Measurements from ENCODE around the gene FRMD5.

FRMD5 gene

DNA sequence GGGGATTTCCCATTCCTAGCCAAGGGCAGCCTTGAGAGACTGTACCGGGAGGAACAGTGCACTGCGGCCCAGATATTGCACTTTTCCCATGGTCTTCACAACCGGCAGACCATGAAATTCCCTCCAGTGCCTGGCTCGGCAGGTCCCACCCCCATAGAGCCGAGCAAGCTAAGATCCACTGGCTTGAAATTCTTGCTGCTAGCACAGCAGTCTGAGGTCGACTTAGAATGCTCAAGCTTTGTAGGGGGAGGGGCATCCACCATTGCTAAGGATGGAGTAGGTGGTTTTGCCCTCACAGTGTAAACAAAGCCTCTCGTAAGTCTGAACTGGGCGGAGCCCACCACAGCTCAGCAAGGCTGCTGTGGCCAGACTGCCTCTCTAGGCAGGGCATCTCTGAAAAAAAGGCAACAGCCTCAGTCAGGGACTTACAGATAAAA, 156.3 kb downstream of the FRMD5 start:
- H3K79me2 ChIP-seq (ENCODE audit: low read length): no peaks in the 10 kb centered on the region
- no peak overlapping the region for H2AFZ ChIP-seq (ENCODE audit: low read length)
- no peak overlapping the region for H3K27ac ChIP-seq (ENCODE audit: low read length)
- peaks cover 7% of the 10 kb centered on the region; the same call in 1 of the 2 replicates for H3F3A ChIP-seq (ENCODE audit: insufficient read depth, low read length)
- H3K9ac ChIP-seq (ENCODE audit: low read length): no peak overlapping the region
- peak; percentile 41 for DNase-seq
- no peaks in the 10 kb centered on the region for H3K9me3 ChIP-seq (replicated peaks; ENCODE audit: insufficient read depth, low read length)
- no peaks in the 10 kb centered on the region for H3K36me3 ChIP-seq (replicated peaks; ENCODE audit: insufficient read depth, low read length)
- H3K4me3 ChIP-seq (ENCODE audit: low read length): no peak overlapping the region
- no peaks in the 10 kb centered on the region for H3K27me3 ChIP-seq (replicated peaks; ENCODE audit: insufficient read depth, low read length)
- H3K4me2 ChIP-seq (ENCODE audit: low read depth, low read length): no peak overlapping the region
- H3K9me2 ChIP-seq (replicated peaks; ENCODE audit: insufficient read depth, low read length): no peaks in the 10 kb centered on the region
- no peaks in the 10 kb centered on the region for H4K20me1 ChIP-seq (ENCODE audit: insufficient read depth, low read length)
- TF ChIP-seq, protein P1, sequence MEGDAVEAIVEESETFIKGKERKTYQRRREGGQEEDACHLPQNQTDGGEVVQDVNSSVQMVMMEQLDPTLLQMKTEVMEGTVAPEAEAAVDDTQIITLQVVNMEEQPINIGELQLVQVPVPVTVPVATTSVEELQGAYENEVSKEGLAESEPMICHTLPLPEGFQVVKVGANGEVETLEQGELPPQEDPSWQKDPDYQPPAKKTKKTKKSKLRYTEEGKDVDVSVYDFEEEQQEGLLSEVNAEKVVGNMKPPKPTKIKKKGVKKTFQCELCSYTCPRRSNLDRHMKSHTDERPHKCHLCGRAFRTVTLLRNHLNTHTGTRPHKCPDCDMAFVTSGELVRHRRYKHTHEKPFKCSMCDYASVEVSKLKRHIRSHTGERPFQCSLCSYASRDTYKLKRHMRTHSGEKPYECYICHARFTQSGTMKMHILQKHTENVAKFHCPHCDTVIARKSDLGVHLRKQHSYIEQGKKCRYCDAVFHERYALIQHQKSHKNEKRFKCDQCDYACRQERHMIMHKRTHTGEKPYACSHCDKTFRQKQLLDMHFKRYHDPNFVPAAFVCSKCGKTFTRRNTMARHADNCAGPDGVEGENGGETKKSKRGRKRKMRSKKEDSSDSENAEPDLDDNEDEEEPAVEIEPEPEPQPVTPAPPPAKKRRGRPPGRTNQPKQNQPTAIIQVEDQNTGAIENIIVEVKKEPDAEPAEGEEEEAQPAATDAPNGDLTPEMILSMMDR (IDR thresholded peaks at IDR 0.05; ENCODE audit: low read length): no peak
- no peak for TF ChIP-seq EZH2 (optimal IDR thresholded peaks at IDR 0.05; ENCODE audit: low read depth, low read length)
- no peak for TF ChIP-seq EZH2phosphoT487 (IDR thresholded peaks at IDR 0.05; ENCODE audit: low read length)
- peaks cover 12% of the 10 kb centered on the region for H3K4me1 ChIP-seq (ENCODE audit: low read length)

DNA sequence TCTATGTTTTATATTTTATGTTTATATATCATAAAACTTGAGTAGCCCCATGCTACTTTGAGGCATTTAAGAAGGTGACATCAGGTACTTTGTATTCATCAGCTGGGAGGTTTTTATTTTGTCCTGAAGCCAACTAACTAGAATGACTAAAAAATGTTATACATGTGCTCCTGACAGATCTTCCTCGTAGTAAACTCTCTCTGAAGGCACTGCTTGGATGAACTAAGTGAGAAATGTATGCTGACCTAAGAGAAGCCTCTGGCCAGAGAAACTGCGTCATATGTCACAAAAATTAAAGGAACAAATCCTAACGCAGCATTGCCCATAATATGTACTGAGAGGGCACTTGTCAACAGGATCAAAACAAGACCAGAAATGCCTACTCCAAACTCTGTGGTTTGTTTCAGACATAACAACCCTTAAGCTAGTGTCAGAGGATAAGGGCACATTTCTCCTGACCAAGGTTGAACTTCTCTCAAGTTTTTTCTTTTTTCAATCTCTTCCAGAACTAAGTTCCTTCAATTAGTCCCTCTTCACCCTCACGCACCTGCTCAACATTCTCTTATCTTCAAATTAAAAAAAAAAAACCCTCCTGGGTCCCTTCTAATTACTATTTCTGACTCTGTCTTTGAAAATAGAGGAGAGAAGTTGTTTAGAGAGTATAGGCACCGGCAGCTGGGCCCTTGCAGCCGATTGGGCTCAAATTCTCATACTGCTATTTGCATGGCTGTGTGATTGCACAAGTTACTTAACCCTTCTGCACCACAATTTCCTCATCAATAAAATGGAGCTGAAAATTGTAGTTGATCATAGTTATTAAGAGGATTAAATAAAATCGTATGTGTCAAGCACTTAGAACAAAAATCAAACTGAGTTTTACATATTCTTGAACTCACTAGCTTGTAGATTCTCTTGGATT, 159.0 kb downstream of the FRMD5 start:
- H3K4me3 ChIP-seq (ENCODE audit: low read length): no peak overlapping the region
- H3K36me3 ChIP-seq (replicated peaks; ENCODE audit: insufficient read depth, low read length): no peaks in the 10 kb centered on the region
- no peaks in the 10 kb centered on the region for H3K79me2 ChIP-seq (ENCODE audit: low read length)
- H3K4me1 ChIP-seq (ENCODE audit: low read length): peaks cover 12% of the 10 kb centered on the region
- no peaks in the 10 kb centered on the region for H3K27me3 ChIP-seq (replicated peaks; ENCODE audit: insufficient read depth, low read length)
- no peaks in the 10 kb centered on the region for H3K9me2 ChIP-seq (replicated peaks; ENCODE audit: insufficient read depth, low read length)
- H2AFZ ChIP-seq (ENCODE audit: low read length): no peak overlapping the region
- H3K4me2 ChIP-seq (ENCODE audit: low read depth, low read length): no peak overlapping the region
- no peaks in the 10 kb centered on the region for H4K20me1 ChIP-seq (ENCODE audit: insufficient read depth, low read length)
- peaks cover 7% of the 10 kb centered on the region; the same call in 1 of the 2 replicates for H3F3A ChIP-seq (ENCODE audit: insufficient read depth, low read length)
- H3K9me3 ChIP-seq (replicated peaks; ENCODE audit: insufficient read depth, low read length): no peaks in the 10 kb centered on the region
- no peak overlapping the region for H3K27ac ChIP-seq (ENCODE audit: low read length)
- no peak for DNase-seq
- no peak overlapping the region for H3K9ac ChIP-seq (ENCODE audit: low read length)
- TF ChIP-seq EZH2 (optimal IDR thresholded peaks at IDR 0.05; ENCODE audit: low read depth, low read length): no peak
- no peak for TF ChIP-seq EZH2phosphoT487 (IDR thresholded peaks at IDR 0.05; ENCODE audit: low read length)
- TF ChIP-seq, protein P1 (IDR thresholded peaks at IDR 0.05; ENCODE audit: low read length): no peak

DNA sequence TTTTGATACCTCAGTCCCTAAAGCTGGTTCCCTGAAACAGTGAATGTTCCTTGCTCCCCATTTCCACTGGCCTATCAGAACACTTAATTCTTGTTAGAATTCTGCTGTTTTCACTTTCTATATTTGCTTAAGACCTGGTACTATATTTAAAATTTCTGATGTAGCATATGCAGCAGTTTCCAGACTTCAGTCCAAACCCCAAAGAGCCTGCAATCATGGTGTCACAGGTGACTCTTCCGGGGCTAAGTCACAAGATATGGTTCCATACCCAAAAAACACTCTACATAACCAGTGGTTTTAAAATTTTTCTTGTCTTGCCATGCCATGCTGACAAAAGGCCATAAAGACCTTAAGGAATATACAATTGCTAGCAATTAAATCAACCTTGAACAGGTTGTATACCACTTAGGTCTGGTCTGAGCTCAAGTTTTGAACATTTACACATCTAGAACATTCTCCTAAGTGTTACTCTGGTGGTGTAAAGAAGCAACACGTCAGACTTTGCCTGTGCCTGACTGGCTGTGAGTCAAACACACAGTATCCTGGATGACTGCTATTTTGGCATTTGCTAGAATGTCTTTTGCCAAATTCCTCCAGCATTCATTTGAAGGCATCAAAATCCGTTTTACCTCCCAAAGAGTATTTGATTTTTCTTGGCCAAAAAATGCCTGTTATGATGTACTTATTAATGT, 160.0 kb downstream of the FRMD5 start:
- Histone ChIP-seq H3K4me2 (ENCODE audit: low read depth, low read length) (peak overlapping the region; percentile 38), H3F3A (ENCODE audit: insufficient read depth, low read length) (peaks cover 7% of the 10 kb centered on the region; the same call in 1 of the 2 replicates), H3K9me2 (replicated peaks; ENCODE audit: insufficient read depth, low read length) (no peaks in the 10 kb centered on the region), H3K4me3 (ENCODE audit: low read length) (no peak overlapping the region), H3K27me3 (replicated peaks; ENCODE audit: insufficient read depth, low read length) (no peaks in the 10 kb centered on the region), H3K27ac (ENCODE audit: low read length) (peak overlapping the region; percentile 37; the same call in 1 of the 2 replicates), H3K79me2 (ENCODE audit: low read length) (no peaks in the 10 kb centered on the region), H2AFZ (ENCODE audit: low read length) (peak overlapping the region; percentile 24), H3K9me3 (replicated peaks; ENCODE audit: insufficient read depth, low read length) (no peaks in the 10 kb centered on the region), H3K4me1 (ENCODE audit: low read length) (peaks cover 12% of the 10 kb centered on the region), H4K20me1 (ENCODE audit: insufficient read depth, low read length) (no peaks in the 10 kb centered on the region), H3K9ac (ENCODE audit: low read length) (no peak overlapping the region), H3K36me3 (replicated peaks; ENCODE audit: insufficient read depth, low read length) (no peaks in the 10 kb centered on the region)
- TF ChIP-seq EZH2 (optimal IDR thresholded peaks at IDR 0.05; ENCODE audit: low read depth, low read length) (no peak), EZH2phosphoT487 (IDR thresholded peaks at IDR 0.05; ENCODE audit: low read length) (no peak)
- TF ChIP-seq, protein P1 (IDR thresholded peaks at IDR 0.05; ENCODE audit: low read length): no peak
- peak; percentile 59 for DNase-seq

All from MM.1S (cell line).